GM19025 (cell line): ENCODE measurements around the gene RPP25L.

Experiments
- ATAC-seq: cut with Tn5 transposase; IDR thresholded peaks from one replicate; pipeline ENCODE4 v1.9.1; 2021; ENCODE audit warnings: mild to moderate bottlenecking, low read depth, moderate library complexity; ENCODE audit not compliant: unreplicated experiment

Gene RPP25L

GRCh38 chr9:34572092-34572491, 39.8 kb downstream of the RPP25L start:
- no peak for ATAC-seq

- no peak for ATAC-seq
Observed at GRCh38 chr9:34571481-34571810, 40.5 kb downstream of the RPP25L start.

- ATAC-seq, result no peak
Observed at GRCh38 chr9:34570809-34571480, 41.0 kb downstream of the RPP25L start.

- no peak for ATAC-seq
Observed at GRCh38 chr9:34570376-34570775, 41.5 kb downstream of the RPP25L start.

- no peak for ATAC-seq
Observed at GRCh38 chr9:34568774-34569173, 43.1 kb downstream of the RPP25L start.

- ATAC-seq, result no peak
Observed at GRCh38 chr9:34568133-34568532, 43.8 kb downstream of the RPP25L start.

GRCh38 chr9:34566972-34567371, 44.9 kb downstream of the RPP25L start:
- ATAC-seq, result no peak

- no peak for ATAC-seq
Observed at GRCh38 chr9:34566322-34566721, 45.6 kb downstream of the RPP25L start.

GRCh38 chr9:34565856-34566255, 46.0 kb downstream of the RPP25L start:
- ATAC-seq, result no peak

- ATAC-seq, result no peak
Observed at GRCh38 chr9:34564617-34565016, 47.3 kb downstream of the RPP25L start.

GRCh38 chr9:34563262-34563661, 48.6 kb downstream of the RPP25L start:
- ATAC-seq, result no peak

- no peak for ATAC-seq
Observed at GRCh38 chr9:34562135-34562745, 49.7 kb downstream of the RPP25L start.

GRCh38 chr9:34560599-34561214, 51.2 kb downstream of the RPP25L start:
- no peak for ATAC-seq
